ENCODE measurements around the gene TPM4.
"Not testable (repeated sequence)": the region's sequence is repeated elsewhere in the genome, so short reads cannot be mapped to it uniquely, and the experiment has no call there.

The TPM4 gene

GRCh38 chr19:16116067-16116466 is 39.8 kb downstream of the TPM4 start:
- Mint-ChIP-seq H3K27me3 (no peaks in the 10 kb centered on the region), H3K27ac (ENCODE audit: low read depth) (peak overlapping the region; percentile 26), H3K4me3 (no peak overlapping the region), H3K36me3 (ENCODE audit: insufficient read depth) (peaks cover 39% of the 10 kb centered on the region), H3K9me3 (no peaks in the 10 kb centered on the region), H3K4me1 (peaks cover 66% of the 10 kb centered on the region)
- DNase-seq (ENCODE audit: low spot score in 2 of 2) (no peak), ATAC-seq (replicated peaks; ENCODE audit: extremely low read depth, poor library complexity, severe bottlenecking) (no peak)

GRCh38 chr19:16117594-16118033 is 41.3 kb downstream of the TPM4 start:
- no peak for ATAC-seq (replicated peaks; ENCODE audit: extremely low read depth, poor library complexity, severe bottlenecking)
- peak overlapping the region; percentile 46 for H3K4me3 Mint-ChIP-seq

GRCh38 chr19:16118489-16119033 is 42.3 kb downstream of the TPM4 start:
- ATAC-seq (replicated peaks; ENCODE audit: extremely low read depth, poor library complexity, severe bottlenecking) (peak; percentile 47), DNase-seq (ENCODE audit: low spot score in 2 of 2) (peak in 1 of 2 donors; percentile 19)
- Mint-ChIP-seq H3K4me1 (peaks cover 46% of the 10 kb centered on the region), H3K27me3 (no peaks in the 10 kb centered on the region), H3K27ac (ENCODE audit: low read depth) (peak overlapping the region; percentile 92), H3K36me3 (ENCODE audit: insufficient read depth) (peaks cover 38% of the 10 kb centered on the region), H3K4me3 (peak overlapping the region; percentile 76), H3K9me3 (no peaks in the 10 kb centered on the region)

More at GRCh38 chr19:16117594-16118033, 41.3 kb downstream of the TPM4 start:
- no peaks in the 10 kb centered on the region for H3K27me3 Mint-ChIP-seq
- H3K9me3 Mint-ChIP-seq: no peaks in the 10 kb centered on the region
- H3K36me3 Mint-ChIP-seq (ENCODE audit: insufficient read depth): peaks cover 35% of the 10 kb centered on the region
- DNase-seq (ENCODE audit: low spot score in 2 of 2): no peak
- H3K27ac Mint-ChIP-seq (ENCODE audit: low read depth): peak overlapping the region; percentile 92
- H3K4me1 Mint-ChIP-seq: peaks cover 51% of the 10 kb centered on the region

GRCh38 chr19:16119075-16119857 is 43.0 kb downstream of the TPM4 start:
- peaks cover 43% of the 10 kb centered on the region for H3K36me3 Mint-ChIP-seq (ENCODE audit: insufficient read depth)

GRCh38 chr19:16121141-16121540 is 44.8 kb downstream of the TPM4 start:
- Mint-ChIP-seq H3K27me3 (no peaks in the 10 kb centered on the region), H3K36me3 (ENCODE audit: insufficient read depth) (peaks cover 53% of the 10 kb centered on the region), H3K9me3 (no peaks in the 10 kb centered on the region), H3K4me1 (peaks cover 33% of the 10 kb centered on the region), H3K4me3 (no peak overlapping the region), H3K27ac (ENCODE audit: low read depth) (no peak overlapping the region)
- ATAC-seq (replicated peaks; ENCODE audit: extremely low read depth, poor library complexity, severe bottlenecking) (no peak), DNase-seq (ENCODE audit: low spot score in 2 of 2) (no peak)

More at GRCh38 chr19:16119075-16119857, 43.0 kb downstream of the TPM4 start:
- not testable (repeated sequence) for H3K9me3 Mint-ChIP-seq, H3K27me3 Mint-ChIP-seq
- DNase-seq (ENCODE audit: low spot score in 2 of 2): peak in 1 of 2 donors; percentile 32
- H3K4me3 Mint-ChIP-seq: peak overlapping the region; percentile 76
- peak overlapping the region; percentile 92 for H3K27ac Mint-ChIP-seq (ENCODE audit: low read depth)
- peak; percentile 84 for ATAC-seq (replicated peaks; ENCODE audit: extremely low read depth, poor library complexity, severe bottlenecking)
- peaks cover 40% of the 10 kb centered on the region for H3K4me1 Mint-ChIP-seq

GRCh38 chr19:16121967-16122366 is 45.7 kb downstream of the TPM4 start:
- ATAC-seq (replicated peaks; ENCODE audit: extremely low read depth, poor library complexity, severe bottlenecking): no peak
- H3K36me3 Mint-ChIP-seq (ENCODE audit: insufficient read depth): peaks cover 59% of the 10 kb centered on the region
- no peak overlapping the region for H3K4me3 Mint-ChIP-seq
- peaks cover 32% of the 10 kb centered on the region for H3K4me1 Mint-ChIP-seq
- no peak for DNase-seq (ENCODE audit: low spot score in 2 of 2)
- no peak overlapping the region for H3K27ac Mint-ChIP-seq (ENCODE audit: low read depth)
- no peaks in the 10 kb centered on the region for H3K9me3 Mint-ChIP-seq
- H3K27me3 Mint-ChIP-seq: no peaks in the 10 kb centered on the region

- DNase-seq (ENCODE audit: low spot score in 2 of 2) (no peak), ATAC-seq (replicated peaks; ENCODE audit: extremely low read depth, poor library complexity, severe bottlenecking) (no peak)
- Mint-ChIP-seq H3K4me1 (peaks cover 2% of the 10 kb centered on the region), H3K4me3 (no peak overlapping the region), H3K9me3 (no peaks in the 10 kb centered on the region), H3K36me3 (ENCODE audit: insufficient read depth) (peaks cover 57% of the 10 kb centered on the region), H3K27ac (ENCODE audit: low read depth) (peak overlapping the region; percentile 75), H3K27me3 (no peaks in the 10 kb centered on the region)
Observed at GRCh38 chr19:16124953-16125352, 48.7 kb downstream of the TPM4 start.

- no peaks in the 10 kb centered on the region for H3K27me3 Mint-ChIP-seq
- no peak overlapping the region for H3K27ac Mint-ChIP-seq (ENCODE audit: low read depth)
- ATAC-seq (replicated peaks; ENCODE audit: extremely low read depth, poor library complexity, severe bottlenecking) (no peak), DNase-seq (ENCODE audit: low spot score in 2 of 2) (no peak)
- no peaks in the 10 kb centered on the region for H3K4me1 Mint-ChIP-seq
- peaks cover 62% of the 10 kb centered on the region for H3K36me3 Mint-ChIP-seq (ENCODE audit: insufficient read depth)
- no peaks in the 10 kb centered on the region for H3K9me3 Mint-ChIP-seq
- no peak overlapping the region for H3K4me3 Mint-ChIP-seq
Observed at GRCh38 chr19:16125737-16126495, 49.6 kb downstream of the TPM4 start.

GRCh38 chr19:16127080-16127479 is 50.8 kb downstream of the TPM4 start:
- peaks cover 66% of the 10 kb centered on the region for H3K36me3 Mint-ChIP-seq (ENCODE audit: insufficient read depth)
- H3K9me3 Mint-ChIP-seq: no peaks in the 10 kb centered on the region
- ATAC-seq (replicated peaks; ENCODE audit: extremely low read depth, poor library complexity, severe bottlenecking) (no peak), DNase-seq (ENCODE audit: low spot score in 2 of 2) (no peak)
- H3K4me1 Mint-ChIP-seq: no peaks in the 10 kb centered on the region
- no peak overlapping the region for H3K4me3 Mint-ChIP-seq
- H3K27ac Mint-ChIP-seq (ENCODE audit: low read depth): peak overlapping the region; percentile 44
- H3K27me3 Mint-ChIP-seq: no peaks in the 10 kb centered on the region

GRCh38 chr19:16127776-16128371 is 51.6 kb downstream of the TPM4 start:
- no peak for DNase-seq (ENCODE audit: low spot score in 2 of 2)
- H3K27me3 Mint-ChIP-seq: no peaks in the 10 kb centered on the region
- no peaks in the 10 kb centered on the region for H3K4me1 Mint-ChIP-seq
- peaks cover 67% of the 10 kb centered on the region for H3K36me3 Mint-ChIP-seq (ENCODE audit: insufficient read depth)
- no peak overlapping the region for H3K27ac Mint-ChIP-seq (ENCODE audit: low read depth)
- H3K4me3 Mint-ChIP-seq: no peak overlapping the region
- no peaks in the 10 kb centered on the region for H3K9me3 Mint-ChIP-seq
- no peak for ATAC-seq (replicated peaks; ENCODE audit: extremely low read depth, poor library complexity, severe bottlenecking)

GRCh38 chr19:16131648-16132047 is 55.4 kb downstream of the TPM4 start:
- peaks cover 57% of the 10 kb centered on the region for H3K36me3 Mint-ChIP-seq (ENCODE audit: insufficient read depth)

GRCh38 chr19:16133818-16134217 is 57.5 kb downstream of the TPM4 start:
- no peak overlapping the region for H3K27ac Mint-ChIP-seq (ENCODE audit: low read depth)
- peaks cover 43% of the 10 kb centered on the region for H3K36me3 Mint-ChIP-seq (ENCODE audit: insufficient read depth)
- H3K9me3 Mint-ChIP-seq: no peaks in the 10 kb centered on the region
- peaks cover 16% of the 10 kb centered on the region for H3K4me1 Mint-ChIP-seq
- no peak for DNase-seq (ENCODE audit: low spot score in 2 of 2)
- H3K27me3 Mint-ChIP-seq: no peaks in the 10 kb centered on the region
- H3K4me3 Mint-ChIP-seq: no peak overlapping the region
- no peak for ATAC-seq (replicated peaks; ENCODE audit: extremely low read depth, poor library complexity, severe bottlenecking)

More at GRCh38 chr19:16131648-16132047, 55.4 kb downstream of the TPM4 start:
- no peak for ATAC-seq (replicated peaks; ENCODE audit: extremely low read depth, poor library complexity, severe bottlenecking)
- Mint-ChIP-seq H3K9me3 (no peaks in the 10 kb centered on the region), H3K4me3 (no peak overlapping the region), H3K27me3 (no peaks in the 10 kb centered on the region), H3K27ac (ENCODE audit: low read depth) (no peak overlapping the region), H3K4me1 (peaks cover 9% of the 10 kb centered on the region)
- DNase-seq (ENCODE audit: low spot score in 2 of 2): no peak
